ENCODE measurements around the gene GNB4. TPM values are rescaled to one million over a fixed set of nuclear protein-coding genes. Genes with fewer than 3 reads are reported as not detected.

GNB4 gene
- total and polyA plus RNA-seq, 10 of the 15 experiments (the other 5 are each of a cell fraction or from before 2014, with no cell fraction given): 0.14 to 3.4 (median 1.8) TPM

- TF ChIP-seq ZBTB33 (IDR thresholded peaks at IDR 0.05) (no peak), SIX5 (IDR thresholded peaks at IDR 0.05; ENCODE audit: low read depth, low read length, severe bottlenecking) (peak; percentile 68), WRNIP1 (IDR thresholded peaks at IDR 0.05; ENCODE audit: borderline replicate concordance, low read depth, low read length) (no peak), CHD4 (IDR thresholded peaks at IDR 0.05) (no peak), RAD21 (IDR thresholded peaks at IDR 0.05; ENCODE audit: insufficient read depth, low read depth, low read length) (no peak), CEBPZ (IDR thresholded peaks at IDR 0.05; ENCODE audit: low read depth, low read length) (no peak), MEF2B (IDR thresholded peaks at IDR 0.05; ENCODE audit: partially characterized antibody, poor library complexity, severe bottlenecking) (no peak), HDGF (IDR thresholded peaks at IDR 0.05) (peak; percentile 87), NFXL1 (IDR thresholded peaks at IDR 0.05; ENCODE audit: borderline replicate concordance) (no peak), ATF2 (IDR thresholded peaks at IDR 0.05; ENCODE audit: low read length) (no peak), E2F8 (IDR thresholded peaks at IDR 0.05; ENCODE audit: low read depth, partially characterized antibody) (peak; percentile 59), IKZF1 (conservative IDR thresholded peaks at IDR 0.05) (peak; percentile 83), YBX1 (IDR thresholded peaks at IDR 0.05) (no peak), CHD2 (IDR thresholded peaks at IDR 0.05; ENCODE audit: borderline replicate concordance, low read depth, low read length) (no peak; the same call in 1 of the 2 replicates), STAT3 (IDR thresholded peaks at IDR 0.05; ENCODE audit: low read depth, low read length) (no peak), USF2 (IDR thresholded peaks at IDR 0.05; ENCODE audit: borderline replicate concordance, low read depth, low read length) (no peak)
Observed at GRCh38 chr3:179347345-179348194, 103.7 kb downstream of the GNB4 start, which contains the start of gene MFN1 (continued).

Data from GM12878 (cell line).